Liver (tissue), 9 donors: ENCODE data around the gene RNF111. TPM values are rescaled to one million over a fixed set of nuclear protein-coding genes. Genes with fewer than 3 reads are reported as not detected.
"Not testable (repeated sequence)": the region's sequence is repeated elsewhere in the genome, so short reads cannot be mapped to it uniquely, and the experiment has no call there.

Source experiments
- DNase-seq: peaks from one replicate; pipeline ENCODE4 v3.0.0-alpha.2; 2017; ENCODE audit warnings: low spot score
- H3K27ac ChIP-seq, 2 donors: one replicate each; pipeline ENCODE4 v1.7.0; 2013; ENCODE audit warnings: inconsistent platforms in 2 of 2, low read length in 2 of 2, control low read depth in 1 of 2, low read depth in 1 of 2, mild to moderate bottlenecking in 1 of 2
- H3K27me3 ChIP-seq, 4 donors: one replicate each; pipeline versions ENCODE4 v1.6.1 to v1.7.0; 2013; ENCODE audit warnings: low read length in 3 of 4, inconsistent platforms in 1 of 4, mild to moderate bottlenecking in 1 of 4, moderate library complexity in 1 of 4; ENCODE audit not compliant: control insufficient read depth in 4 of 4, insufficient read depth in 4 of 4
- H3K36me3 ChIP-seq, 4 donors: one replicate each; pipeline versions ENCODE4 v1.6.1 to v1.7.0; 2013; ENCODE audit warnings: low read length in 3 of 4, mild to moderate bottlenecking in 3 of 4, low read depth in 1 of 4, moderate library complexity in 1 of 4; ENCODE audit not compliant: control insufficient read depth in 4 of 4, insufficient read depth in 3 of 4
- H3K4me1 ChIP-seq, 4 donors: one replicate each; pipeline versions ENCODE4 v1.6.1 to v1.7.0; 2013; ENCODE audit warnings: low read length in 3 of 4, mild to moderate bottlenecking in 3 of 4, moderate library complexity in 1 of 4; ENCODE audit not compliant: control insufficient read depth in 4 of 4, insufficient read depth in 4 of 4
- H3K4me3 ChIP-seq, 3 donors: one replicate each; pipeline versions ENCODE4 v1.6.1 to v1.7.0; 2013; ENCODE audit warnings: low read length in 3 of 3, control low read depth in 1 of 3, low read depth in 1 of 3, mild to moderate bottlenecking in 1 of 3
- H3K9ac ChIP-seq, 2 donors: one replicate each; pipeline ENCODE4 v1.7.0; 2013; ENCODE audit warnings: low read length in 2 of 2, mild to moderate bottlenecking in 2 of 2, moderate library complexity in 2 of 2, control low read depth in 1 of 2, low read depth in 1 of 2
- H3K9me3 ChIP-seq, 4 donors: one replicate each; pipeline versions ENCODE4 v1.6.1 to v1.7.0; 2013; ENCODE audit warnings: low read length in 3 of 4; ENCODE audit not compliant: control insufficient read depth in 4 of 4
- ATF3 ChIP-seq: IDR thresholded peaks from 2 replicates; pipeline ENCODE4 v1.6.1; 2016; ENCODE audit warnings: antibody characterized with exemption
- EGR1 ChIP-seq, 2 donors: IDR thresholded peaks; 2 replicates each; pipeline ENCODE4 v1.6.1; 2016 to 2018; ENCODE audit warnings: antibody characterized with exemption in 2 of 2, low read depth in 2 of 2
- FOXA1 ChIP-seq: IDR thresholded peaks from 2 replicates; pipeline ENCODE4 v1.6.1; 2016; ENCODE audit warnings: antibody characterized with exemption
- FOXA2 ChIP-seq: IDR thresholded peaks from 2 replicates; pipeline ENCODE4 v1.6.1; 2016; ENCODE audit warnings: antibody characterized with exemption
- GABPA ChIP-seq, 2 donors: IDR thresholded peaks in 1 of 2; conservative IDR thresholded peaks in 1 of 2; 2 replicates each; pipeline ENCODE4 v1.6.1; 2016; ENCODE audit warnings: antibody characterized with exemption in 2 of 2, mild to moderate bottlenecking in 1 of 2, moderate library complexity in 1 of 2
- HNF4A ChIP-seq, 2 donors: conservative IDR thresholded peaks; 2 replicates each; pipeline ENCODE4 v1.6.1; 2016; ENCODE audit warnings: antibody characterized with exemption in 2 of 2, mild to moderate bottlenecking in 2 of 2
- HNF4G ChIP-seq: IDR thresholded peaks from 2 replicates; pipeline ENCODE4 v1.6.1; 2016; ENCODE audit warnings: antibody characterized with exemption
- JUND ChIP-seq, 2 donors: IDR thresholded peaks; 2 replicates each; pipeline ENCODE4 v1.6.1; 2016; ENCODE audit warnings: antibody characterized with exemption in 2 of 2
- MAX ChIP-seq: IDR thresholded peaks from 2 replicates; pipeline ENCODE4 v1.6.1; 2016; ENCODE audit warnings: antibody characterized with exemption
- NR2F2 ChIP-seq: IDR thresholded peaks from 2 replicates; pipeline ENCODE4 v1.6.1; 2016; ENCODE audit warnings: antibody characterized with exemption
- RAD21 ChIP-seq, 2 donors: IDR thresholded peaks; 2 replicates each; pipeline ENCODE4 v1.6.1; 2016; ENCODE audit warnings: antibody characterized with exemption in 2 of 2, mild to moderate bottlenecking in 2 of 2
- REST ChIP-seq: IDR thresholded peaks from 2 replicates; pipeline ENCODE4 v1.6.1; 2016; ENCODE audit warnings: antibody characterized with exemption, mild to moderate bottlenecking
- RXRA ChIP-seq, 2 donors: IDR thresholded peaks; 2 replicates each; pipeline ENCODE4 v1.6.1; 2017 to 2018; ENCODE audit warnings: antibody characterized with exemption in 2 of 2, mild to moderate bottlenecking in 1 of 2
- TAF1 ChIP-seq: conservative IDR thresholded peaks from 2 replicates; pipeline ENCODE4 v1.6.1; 2016; ENCODE audit warnings: antibody characterized with exemption, mild to moderate bottlenecking
- YY1 ChIP-seq: IDR thresholded peaks from 2 replicates; pipeline ENCODE4 v1.6.1; 2016; ENCODE audit warnings: antibody characterized with exemption, mild to moderate bottlenecking
- WGBS: extraction: QIAGEN DNeasy Blood & Tissue Kit; methylation state at CpG from one replicate; pipeline ENCODE4 v1.1.7; 2013; 5-methylcytosine and 5-hydroxymethylcytosine counted together
- polyA plus RNA-seq, 2 donors: library from polyadenylated mRNA; stranded (reverse) in 1 of 2; unstranded in 1 of 2; fragments of 200-250 nt in 1 of 2; fragments of >200 nt in 1 of 2; fragmentation: Nextera tagmentation in 1 of 2; extraction: Ambion mirVana in 1 of 2; gene quantifications; one replicate each; pipeline versions ENCODE4 v1.2.1 to v1.2.3, GENCODE V29; 2013 to 2015
- total RNA-seq, 2 donors: library from RNA; depleted of rRNA; stranded (reverse); fragments of >200 nt; gene quantifications; one replicate each; pipeline ENCODE4 v1.2.3, GENCODE V29; 2014
- TF ChIP-seq, protein P1 (sequence below): IDR thresholded peaks from 2 replicates; pipeline ENCODE4 v1.6.1; 2016; ENCODE audit warnings: antibody characterized with exemption
- donor health status: healthy.
- donor health status: healthy.
- donor health status: healthy.
- donor health status: healthy.
- donor health status: healthy.

Gene RNF111
- total and polyA plus RNA-seq, 4 donors = 5.1 to 16.9 (median 10.4) TPM

DNA sequence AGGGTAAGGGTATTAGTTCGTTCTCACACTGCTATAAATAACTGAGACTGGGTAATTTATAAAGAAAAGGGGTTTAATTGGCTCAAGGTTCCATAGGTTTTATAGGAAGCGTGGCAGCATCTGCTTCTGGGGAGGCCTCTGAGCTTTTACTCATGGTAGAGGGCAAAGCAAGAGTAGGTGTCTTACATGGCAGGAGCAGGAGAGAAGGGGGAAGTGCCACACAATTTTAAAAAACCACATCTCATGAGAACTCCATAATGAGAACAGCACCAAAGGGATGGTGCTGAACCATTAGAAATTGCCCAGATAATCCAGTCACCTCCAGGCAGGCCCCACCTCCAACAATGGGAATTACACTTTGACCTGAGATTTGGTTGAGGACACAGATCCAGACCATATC, 12.2 kb downstream of the RNF111 start (continued):
- TF ChIP-seq REST = no peak
- no peak for TF ChIP-seq YY1
- TF ChIP-seq JUND (IDR thresholded peaks at IDR 0.05) = no peak
- no peak for TF ChIP-seq EGR1 (IDR thresholded peaks at IDR 0.05; ENCODE audit: low read depth in 2 of 2)
- no peak for TF ChIP-seq HNF4G
- TF ChIP-seq HNF4A (conservative IDR thresholded peaks at IDR 0.05) = no peak
- no peak for TF ChIP-seq FOXA2
- TF ChIP-seq RAD21 (IDR thresholded peaks at IDR 0.05) = no peak
- TF ChIP-seq RXRA (IDR thresholded peaks at IDR 0.05) = no peak
- TF ChIP-seq FOXA1 = no peak

DNA sequence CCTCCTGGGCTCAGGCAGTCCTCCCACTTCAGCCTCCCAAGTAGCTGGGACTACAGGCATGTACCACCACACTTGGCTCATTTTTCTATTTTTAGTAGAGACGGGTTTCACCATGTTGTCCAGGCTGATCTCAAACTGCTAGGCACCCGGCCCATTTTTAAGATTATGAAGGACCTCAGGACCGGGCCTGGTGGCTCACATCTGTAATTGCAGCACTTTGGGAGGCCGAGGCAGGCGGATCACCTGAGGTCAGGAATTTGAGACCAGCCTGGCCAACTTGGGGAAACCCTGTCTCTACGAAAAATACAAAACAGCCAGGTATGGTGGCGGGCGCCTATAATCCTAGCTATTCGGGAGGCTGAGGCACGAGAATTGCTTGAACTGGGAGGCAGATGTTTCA, 12.8 kb downstream of the RNF111 start:
- not testable (repeated sequence) for H3K27ac ChIP-seq, H3K9ac ChIP-seq, H3K4me1 ChIP-seq, H3K9me3 ChIP-seq, H3K27me3 ChIP-seq, H3K36me3 ChIP-seq, DNase-seq, H3K4me3 ChIP-seq
- WGBS = 98% methylated on average over 10 of the region's 10 CpGs

- no peak for DNase-seq
- Histone ChIP-seq H3K9me3 (no peaks in the 10 kb centered on the region), H3K27me3 (no peaks in the 10 kb centered on the region), H3K4me3 (no peak overlapping the region), H3K36me3 (peaks cover 0 to 7% (median 3%) of the 10 kb centered on the region in 4 donors), H3K4me1 (peaks cover 0 to 4% (median 1%) of the 10 kb centered on the region in 4 donors), H3K27ac (no peak overlapping the region), H3K9ac (no peak overlapping the region)
- 98% methylated on average over 5 of the region's 5 CpGs for WGBS
- TF ChIP-seq HNF4A (conservative IDR thresholded peaks at IDR 0.05) (no peak), FOXA1 (no peak), RAD21 (IDR thresholded peaks at IDR 0.05) (no peak), REST (no peak), FOXA2 (no peak), NR2F2 (no peak), TAF1 (no peak), ATF3 (no peak), JUND (IDR thresholded peaks at IDR 0.05) (no peak), MAX (no peak), HNF4G (no peak), GABPA (IDR thresholded peaks at IDR 0.05 in 1 of 2, conservative IDR thresholded peaks at IDR 0.05 in 1 of 2) (no peak), YY1 (no peak)
- TF ChIP-seq, protein P1, sequence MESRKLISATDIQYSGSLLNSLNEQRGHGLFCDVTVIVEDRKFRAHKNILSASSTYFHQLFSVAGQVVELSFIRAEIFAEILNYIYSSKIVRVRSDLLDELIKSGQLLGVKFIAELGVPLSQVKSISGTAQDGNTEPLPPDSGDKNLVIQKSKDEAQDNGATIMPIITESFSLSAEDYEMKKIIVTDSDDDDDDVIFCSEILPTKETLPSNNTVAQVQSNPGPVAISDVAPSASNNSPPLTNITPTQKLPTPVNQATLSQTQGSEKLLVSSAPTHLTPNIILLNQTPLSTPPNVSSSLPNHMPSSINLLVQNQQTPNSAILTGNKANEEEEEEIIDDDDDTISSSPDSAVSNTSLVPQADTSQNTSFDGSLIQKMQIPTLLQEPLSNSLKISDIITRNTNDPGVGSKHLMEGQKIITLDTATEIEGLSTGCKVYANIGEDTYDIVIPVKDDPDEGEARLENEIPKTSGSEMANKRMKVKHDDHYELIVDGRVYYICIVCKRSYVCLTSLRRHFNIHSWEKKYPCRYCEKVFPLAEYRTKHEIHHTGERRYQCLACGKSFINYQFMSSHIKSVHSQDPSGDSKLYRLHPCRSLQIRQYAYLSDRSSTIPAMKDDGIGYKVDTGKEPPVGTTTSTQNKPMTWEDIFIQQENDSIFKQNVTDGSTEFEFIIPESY = no peak
Observed at GRCh38 chr15:59001946-59002345, 14.5 kb downstream of the RNF111 start.
